ENCODE data around the gene OSBPL3. TPM values are rescaled to one million over a fixed set of nuclear protein-coding genes. Genes with fewer than 3 reads are reported as not detected.

The OSBPL3 gene
- total RNA-seq, 2 donors from 2014 or later, result 3.1 to 8.2 TPM

DNA sequence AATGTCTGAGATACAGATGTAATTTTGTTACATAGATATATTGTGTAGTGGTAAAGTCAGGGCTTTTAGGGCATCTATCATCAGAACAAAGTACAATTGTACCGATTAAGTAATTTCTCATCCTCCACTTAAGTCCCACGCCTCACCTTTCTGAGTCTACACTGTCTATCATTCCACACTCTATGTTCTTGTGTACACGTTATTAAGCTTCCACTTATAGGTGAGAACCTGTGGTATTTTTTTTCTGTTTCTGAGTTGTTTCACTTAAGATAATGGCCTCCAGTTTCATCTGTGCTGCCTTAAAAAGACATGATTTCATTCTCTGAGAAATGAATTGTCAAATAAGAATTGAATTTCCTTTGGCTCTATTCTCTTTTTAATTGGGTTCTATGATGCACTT lies 15.5 kb upstream of the OSBPL3 start:
- no peaks in the 10 kb centered on the region for H3K4me1 ChIP-seq
- H3K9me3 ChIP-seq, result no peaks in the 10 kb centered on the region
- H3K4me3 ChIP-seq, result no peak overlapping the region
- DNase-seq (no peak), ATAC-seq (no peak)
- intact Hi-C loops (cut with DNase I), result no loop called here
- 69 to 74% methylated on average over 3 of the region's 3 CpGs for WGBS, 2 donors
- H3K27me3 ChIP-seq, result no peaks in the 10 kb centered on the region
- TF ChIP-seq POLR2A (IDR thresholded peaks at IDR 0.05), result no peak
- TF ChIP-seq, protein P1, sequence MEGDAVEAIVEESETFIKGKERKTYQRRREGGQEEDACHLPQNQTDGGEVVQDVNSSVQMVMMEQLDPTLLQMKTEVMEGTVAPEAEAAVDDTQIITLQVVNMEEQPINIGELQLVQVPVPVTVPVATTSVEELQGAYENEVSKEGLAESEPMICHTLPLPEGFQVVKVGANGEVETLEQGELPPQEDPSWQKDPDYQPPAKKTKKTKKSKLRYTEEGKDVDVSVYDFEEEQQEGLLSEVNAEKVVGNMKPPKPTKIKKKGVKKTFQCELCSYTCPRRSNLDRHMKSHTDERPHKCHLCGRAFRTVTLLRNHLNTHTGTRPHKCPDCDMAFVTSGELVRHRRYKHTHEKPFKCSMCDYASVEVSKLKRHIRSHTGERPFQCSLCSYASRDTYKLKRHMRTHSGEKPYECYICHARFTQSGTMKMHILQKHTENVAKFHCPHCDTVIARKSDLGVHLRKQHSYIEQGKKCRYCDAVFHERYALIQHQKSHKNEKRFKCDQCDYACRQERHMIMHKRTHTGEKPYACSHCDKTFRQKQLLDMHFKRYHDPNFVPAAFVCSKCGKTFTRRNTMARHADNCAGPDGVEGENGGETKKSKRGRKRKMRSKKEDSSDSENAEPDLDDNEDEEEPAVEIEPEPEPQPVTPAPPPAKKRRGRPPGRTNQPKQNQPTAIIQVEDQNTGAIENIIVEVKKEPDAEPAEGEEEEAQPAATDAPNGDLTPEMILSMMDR (IDR thresholded peaks at IDR 0.05), result no peak
- no peak overlapping the region for H3K27ac ChIP-seq
- no peaks in the 10 kb centered on the region for H3K36me3 ChIP-seq (replicated peaks in 1 of 2; ENCODE audit: insufficient read depth in 1 of 2, low read depth in 2 of 2)

DNA sequence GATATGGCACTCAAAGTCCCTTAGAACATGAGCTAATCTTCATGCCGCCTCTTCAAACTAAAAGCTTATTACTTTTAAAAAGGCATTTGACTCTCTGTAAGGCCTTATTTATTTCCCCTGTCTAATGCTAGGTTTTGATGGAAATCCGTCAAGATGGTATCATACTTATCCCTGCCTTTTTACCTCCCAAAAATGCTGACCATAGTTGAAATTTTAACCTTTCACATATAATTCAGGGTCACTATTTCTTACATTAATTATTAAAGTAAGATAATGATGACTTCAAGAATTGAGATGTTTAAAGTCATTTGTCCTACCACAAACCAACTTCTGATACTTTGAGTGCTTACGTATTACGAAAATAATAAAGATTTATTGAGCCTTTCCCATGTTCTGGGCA lies 12.3 kb upstream of the OSBPL3 start:
- H3K4me1 ChIP-seq, result no peaks in the 10 kb centered on the region
- no peaks in the 10 kb centered on the region for H3K9me3 ChIP-seq
- TF ChIP-seq POLR2A (IDR thresholded peaks at IDR 0.05), result no peak
- TF ChIP-seq, protein P1 (IDR thresholded peaks at IDR 0.05), result no peak
- H3K27me3 ChIP-seq, result no peaks in the 10 kb centered on the region
- H3K4me3 ChIP-seq, result no peak overlapping the region
- H3K36me3 ChIP-seq (replicated peaks in 1 of 2; ENCODE audit: insufficient read depth in 1 of 2, low read depth in 2 of 2), result no peaks in the 10 kb centered on the region
- H3K27ac ChIP-seq, result no peak overlapping the region
- intact Hi-C loops (cut with DNase I), result no loop called here
- WGBS, 2 donors, result 92 to 94% methylated on average over 4 of the region's 4 CpGs
- no peak for DNase-seq
- no peak for ATAC-seq

DNA sequence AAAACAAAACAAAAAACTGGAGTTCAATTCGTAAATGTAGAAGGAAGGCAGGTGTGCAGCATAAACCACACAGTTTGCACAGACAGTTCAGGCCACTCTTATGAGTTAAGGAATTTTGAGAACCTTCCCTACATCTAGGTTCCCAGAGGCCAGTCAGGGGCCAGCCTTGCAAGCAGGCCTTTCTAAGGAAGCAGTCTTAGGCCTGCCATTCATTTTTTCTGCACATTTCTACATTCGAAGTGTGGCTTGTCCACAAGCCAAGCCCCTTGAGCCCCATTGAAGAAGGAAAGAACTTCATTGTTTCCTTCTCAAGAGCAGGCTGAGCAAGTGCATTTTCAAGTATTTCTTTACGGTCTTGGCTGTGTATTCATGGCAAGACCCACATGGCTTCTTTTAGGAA lies 11.4 kb upstream of the OSBPL3 start:
- Histone ChIP-seq H3K27me3 (no peaks in the 10 kb centered on the region), H3K4me3 (no peak overlapping the region), H3K9me3 (no peaks in the 10 kb centered on the region), H3K36me3 (replicated peaks in 1 of 2; ENCODE audit: insufficient read depth in 1 of 2, low read depth in 2 of 2) (no peaks in the 10 kb centered on the region), H3K4me1 (no peaks in the 10 kb centered on the region), H3K27ac (no peak overlapping the region)
- TF ChIP-seq, protein P1 (IDR thresholded peaks at IDR 0.05), result no peak
- no peak for TF ChIP-seq POLR2A (IDR thresholded peaks at IDR 0.05)
- 83 to 93% methylated on average over 3 of the region's 3 CpGs for WGBS, 2 donors
- intact Hi-C loops (cut with DNase I), result no loop called here
- DNase-seq (no peak), ATAC-seq (no peak)

DNA sequence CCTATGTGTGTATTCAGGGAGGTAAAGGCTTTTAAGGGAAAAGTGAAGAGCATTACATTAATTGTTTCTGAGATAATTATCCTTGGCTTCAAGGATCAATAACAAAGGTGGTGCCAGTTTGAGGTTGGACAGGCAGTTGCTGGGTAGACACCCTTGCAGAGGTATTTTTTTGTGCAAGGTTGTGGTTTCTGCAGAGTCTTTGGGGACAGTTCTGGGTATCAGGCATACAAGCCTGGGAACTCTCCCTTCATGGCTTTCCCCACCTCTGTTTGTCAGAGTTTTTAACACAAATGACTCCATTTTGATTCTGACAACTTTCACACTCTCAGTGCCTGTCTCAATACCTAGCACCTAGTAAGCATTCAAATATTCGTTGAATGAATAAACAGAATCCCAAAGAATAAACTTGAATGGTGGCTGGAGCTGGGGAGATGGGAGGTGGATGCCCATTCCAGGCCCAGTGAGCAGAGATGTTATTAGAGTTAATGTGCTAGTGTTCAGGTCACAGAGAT lies 7.4 kb upstream of the OSBPL3 start:
- intact Hi-C loops (cut with DNase I), result no loop called here

DNA sequence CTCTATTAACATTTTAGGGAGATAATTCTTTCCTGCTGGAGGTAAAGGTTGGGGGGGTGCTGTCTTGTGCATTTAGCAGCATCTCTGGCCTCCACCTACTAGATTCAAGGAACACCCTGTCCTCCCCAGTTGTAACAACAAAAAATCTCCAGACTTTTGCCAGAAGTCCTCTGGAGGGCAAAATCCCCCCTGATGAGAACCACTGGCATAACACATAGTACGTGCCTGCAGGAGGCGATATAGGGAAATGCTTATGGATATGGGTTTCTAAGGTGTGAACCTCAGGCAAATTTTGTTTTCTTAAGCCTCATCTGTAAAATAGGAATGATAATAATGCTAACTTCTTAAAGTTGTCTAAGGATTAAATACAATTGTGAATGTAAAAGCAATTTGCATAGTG lies 2.9 kb upstream of the OSBPL3 start:
- intact Hi-C loops (cut with DNase I), result no loop called here
- H3K4me1 ChIP-seq, result peaks cover 16% of the 10 kb centered on the region
- no peaks in the 10 kb centered on the region for H3K36me3 ChIP-seq (replicated peaks in 1 of 2; ENCODE audit: insufficient read depth in 1 of 2, low read depth in 2 of 2)
- WGBS, 2 donors, result 94 to 97% methylated on average over 2 of the region's 2 CpGs
- no peaks in the 10 kb centered on the region for H3K9me3 ChIP-seq
- H3K27me3 ChIP-seq, result no peaks in the 10 kb centered on the region
- TF ChIP-seq, protein P1 (IDR thresholded peaks at IDR 0.05), result no peak
- TF ChIP-seq POLR2A (IDR thresholded peaks at IDR 0.05), result no peak
- ATAC-seq (no peak), DNase-seq (no peak)
- no peak overlapping the region for H3K27ac ChIP-seq
- H3K4me3 ChIP-seq, result no peak overlapping the region

More for the DNA sequence above, 7.4 kb upstream of the OSBPL3 start:
- no peak for DNase-seq
- Histone ChIP-seq H3K27me3 (no peaks in the 10 kb centered on the region), H3K27ac (no peak overlapping the region), H3K4me3 (no peak overlapping the region), H3K36me3 (replicated peaks in 1 of 2; ENCODE audit: insufficient read depth in 1 of 2, low read depth in 2 of 2) (no peaks in the 10 kb centered on the region), H3K4me1 (no peaks in the 10 kb centered on the region), H3K9me3 (no peaks in the 10 kb centered on the region)
- no peak for ATAC-seq
- no peak for TF ChIP-seq POLR2A (IDR thresholded peaks at IDR 0.05)
- TF ChIP-seq, protein P1 (IDR thresholded peaks at IDR 0.05), result no peak
- WGBS, 2 donors, result 69 to 82% methylated on average over 1 of the region's 1 CpG

Data from body of pancreas (tissue), 4 donors.